GM19238 (cell line): ENCODE data around the gene SNN.

Experiments used
- DNase-seq: peaks from one replicate; pipeline ENCODE4 v3.0.0; 2011; ENCODE audit warnings: low spot score; ENCODE audit not compliant: insufficient read length

The SNN gene

DNA sequence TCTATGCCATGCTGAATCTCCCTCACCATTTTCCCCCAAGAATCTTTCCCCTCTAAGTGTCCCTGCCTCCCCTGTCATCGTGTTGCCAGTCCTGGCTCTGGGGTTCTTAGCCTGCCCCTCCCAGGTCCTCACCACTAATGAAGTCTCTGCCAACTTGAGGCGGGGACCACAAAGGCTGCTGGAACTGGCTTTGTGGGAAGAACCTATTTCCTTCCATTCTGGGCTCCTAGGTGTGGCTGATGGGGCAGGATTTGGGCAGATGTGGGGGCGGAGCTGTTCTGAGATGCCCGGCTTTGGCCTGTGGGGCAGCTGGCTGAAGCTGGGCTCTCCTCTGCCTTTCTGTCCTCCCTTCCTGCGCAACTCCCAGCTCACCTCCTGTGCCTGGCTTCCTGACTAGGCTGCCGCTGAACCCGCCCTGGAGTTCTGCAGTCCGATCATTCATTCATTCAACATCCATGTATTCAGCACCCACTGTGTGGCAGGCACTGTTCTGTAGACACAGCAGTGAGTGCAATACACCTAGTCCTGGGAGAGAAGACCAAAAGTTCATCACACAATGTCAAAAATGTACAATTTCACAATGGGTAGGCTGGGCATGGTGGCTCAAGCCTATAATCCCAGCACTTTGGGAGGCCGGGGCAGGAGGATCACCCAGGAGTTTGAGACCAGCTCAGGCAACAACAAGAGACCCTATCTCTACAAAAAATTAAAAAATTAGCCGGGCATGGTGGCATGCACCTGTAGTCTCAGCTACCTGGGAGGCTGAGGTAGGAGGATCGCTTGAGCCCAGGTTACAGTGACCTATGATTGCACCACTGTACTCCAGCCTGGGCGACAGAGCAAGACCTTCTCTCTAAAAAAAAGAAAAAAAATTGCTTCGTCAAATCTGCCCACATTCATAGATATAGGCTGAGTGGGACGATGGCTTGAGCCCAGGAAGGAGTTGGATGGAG is 1.9 kb upstream of the SNN start:
- DNase-seq: no peak

- no peak for DNase-seq
Measured at GRCh38 chr16:11667221-11667823, 933 bp upstream of the SNN start.

DNA sequence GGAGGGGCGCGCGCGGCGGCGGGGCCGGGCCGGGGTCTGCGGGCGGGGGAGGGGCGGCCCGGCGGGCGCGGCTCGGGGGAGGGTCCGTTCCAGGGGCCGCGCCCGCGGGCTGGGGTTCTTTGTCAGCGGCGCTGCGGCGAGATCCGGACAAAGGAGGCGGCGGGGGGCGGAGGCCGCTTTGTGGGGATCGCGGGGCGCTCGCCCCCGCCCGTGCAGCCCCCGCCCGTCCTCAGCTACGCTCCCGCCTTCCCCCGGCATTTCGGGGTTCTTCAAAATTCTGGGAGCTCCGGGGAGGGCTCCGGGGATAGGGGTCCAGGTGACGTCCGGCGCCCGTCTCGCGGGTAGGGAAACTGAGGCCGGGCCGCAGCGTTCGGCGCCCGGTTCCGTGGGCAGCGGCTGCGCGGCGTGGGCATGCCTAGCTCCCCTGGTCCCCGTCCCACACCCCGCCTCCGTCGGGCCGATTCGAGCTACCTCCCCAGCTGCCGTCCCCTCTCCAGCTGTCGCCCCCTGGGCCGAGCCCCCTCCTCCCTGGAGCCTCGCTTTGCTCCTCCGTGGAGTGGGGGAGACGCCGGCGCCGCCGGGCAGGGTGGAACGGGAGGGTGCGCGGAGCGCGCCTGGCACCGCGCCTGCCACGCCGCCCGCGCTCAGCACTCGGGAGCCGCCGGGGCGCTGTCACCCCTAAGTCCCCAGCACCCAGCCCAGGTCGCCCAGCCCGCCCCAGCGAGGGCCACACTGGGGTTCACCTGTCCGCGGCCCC is 546 bp downstream of the SNN start:
- DNase-seq: no peak

DNA sequence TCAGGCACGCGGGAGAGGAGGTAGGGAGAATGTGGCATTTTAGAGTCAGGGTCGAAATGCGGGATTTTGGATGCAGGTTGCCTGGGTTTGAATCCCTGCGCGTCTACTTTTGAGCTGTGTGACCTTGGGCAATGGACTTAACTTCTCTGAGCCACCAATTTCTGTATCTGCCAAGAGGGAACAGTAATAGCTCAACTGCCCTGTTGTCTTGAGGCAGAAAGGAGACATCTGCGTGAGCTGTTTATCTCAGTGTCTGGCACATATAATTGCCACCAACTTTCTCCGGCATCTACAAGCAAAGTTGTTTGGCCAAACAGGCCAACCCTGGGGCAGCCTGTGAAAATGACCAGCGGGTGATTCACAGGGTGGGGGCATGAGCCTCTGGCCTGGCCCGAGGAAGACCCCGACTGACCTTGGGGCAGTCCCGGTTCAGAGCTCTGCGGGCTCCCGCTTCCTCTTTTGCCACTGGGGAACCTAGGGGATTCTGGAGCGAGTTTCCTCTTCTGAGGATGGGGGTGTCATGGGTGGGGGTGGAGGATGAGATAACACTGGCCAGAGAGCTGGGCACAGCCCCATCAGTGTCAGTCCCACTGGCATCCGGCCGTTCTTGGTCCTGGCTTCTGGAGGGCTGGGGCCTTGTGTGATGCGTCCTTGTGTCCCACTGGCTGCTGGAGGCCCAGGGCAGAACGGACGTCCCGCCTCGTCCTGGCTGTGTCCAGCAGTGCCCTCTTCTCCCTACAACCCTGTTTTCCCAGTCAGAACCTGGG is 1.3 kb downstream of the SNN start:
- no peak for DNase-seq

- DNase-seq: no peak
Measured at GRCh38 chr16:11670171-11671131, 2.2 kb downstream of the SNN start.

DNA sequence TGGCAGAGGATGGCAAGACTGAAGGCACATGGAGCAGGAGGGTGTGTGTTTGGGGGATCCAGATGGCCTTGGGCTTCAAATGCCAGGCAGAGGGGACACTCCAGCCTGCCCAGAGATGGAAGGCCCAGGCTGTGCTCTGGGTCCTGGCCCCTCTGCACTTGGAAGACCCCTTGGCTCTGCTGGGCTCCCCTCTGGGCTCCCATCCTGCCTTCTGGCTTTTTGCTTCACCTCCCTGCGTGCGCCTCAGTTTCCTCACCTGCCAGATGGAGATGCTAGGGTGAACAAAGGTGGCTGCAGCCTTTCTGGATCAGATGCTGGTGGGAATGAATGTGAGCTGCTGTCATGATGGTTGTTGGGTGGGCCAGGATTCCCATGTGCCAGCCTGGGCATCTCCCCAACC is 3.0 kb downstream of the SNN start:
- DNase-seq: no peak

DNA sequence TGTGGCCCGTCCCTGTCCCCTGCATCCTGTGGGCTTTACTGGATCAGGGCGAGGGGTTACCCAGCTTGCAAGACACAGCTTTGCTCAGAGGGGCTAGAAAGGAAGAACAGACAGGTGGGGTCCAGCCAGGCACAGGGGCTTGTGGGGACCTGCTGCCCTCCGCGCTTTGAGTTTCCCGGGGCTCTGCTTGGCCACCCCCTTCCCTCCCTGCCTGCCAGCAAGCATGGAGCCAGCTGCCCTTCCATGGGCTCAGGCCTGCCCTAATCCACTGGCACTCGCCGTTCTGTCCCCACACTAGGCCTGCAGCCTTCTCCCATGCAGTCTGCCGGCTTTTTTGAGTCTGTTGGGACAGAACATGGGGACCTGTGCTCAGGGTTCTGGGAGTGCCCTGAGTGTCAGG is 3.4 kb downstream of the SNN start:
- DNase-seq: no peak

- DNase-seq: no peak
Measured at GRCh38 chr16:11672206-11673090, 4.2 kb downstream of the SNN start.

DNA sequence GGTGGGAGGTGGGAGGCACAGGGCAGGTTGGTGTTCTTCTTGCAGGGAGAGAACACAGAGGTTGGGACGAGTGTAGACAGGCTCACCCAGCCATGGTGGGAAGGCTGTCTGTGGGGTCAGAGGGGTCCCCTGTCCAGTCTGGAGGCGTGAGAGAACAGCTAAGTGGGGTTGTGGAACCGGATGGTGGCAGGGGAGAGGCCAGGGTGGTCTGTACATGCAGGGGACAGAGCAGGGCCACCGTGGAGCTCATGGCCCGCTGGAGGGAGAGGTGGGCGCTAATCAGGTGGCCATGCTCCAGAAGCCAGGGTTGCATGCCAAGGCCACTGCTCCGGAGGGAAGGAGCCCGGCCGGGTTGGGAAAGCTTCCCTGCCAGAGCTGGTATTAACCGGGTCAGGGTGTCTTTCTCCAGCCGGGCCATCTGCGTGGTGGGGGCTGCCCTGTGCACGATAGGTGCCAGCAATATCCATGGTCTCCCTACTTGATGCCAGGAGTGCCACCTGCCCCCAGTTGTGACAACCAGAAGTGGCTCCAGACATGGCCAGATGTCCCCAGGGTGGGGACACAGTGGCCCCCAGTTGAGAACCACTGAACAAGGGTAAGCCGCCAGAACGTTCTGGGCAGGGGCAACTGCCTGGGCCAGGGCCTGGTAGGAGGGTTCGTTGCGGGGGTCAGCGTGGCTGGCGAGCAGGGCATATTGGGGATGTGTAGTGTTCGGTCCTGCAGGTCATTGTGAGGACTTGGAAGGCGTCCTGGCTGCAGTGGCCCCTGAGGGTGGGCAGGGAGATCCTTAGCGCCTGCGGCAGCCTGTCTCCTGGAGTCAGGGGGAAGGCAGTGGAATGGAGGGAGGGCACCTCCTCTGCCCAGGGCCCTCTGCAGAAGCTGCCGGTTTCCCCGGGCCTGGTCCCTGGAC is 5.1 kb downstream of the SNN start:
- no peak for DNase-seq

- no peak for DNase-seq
Measured at GRCh38 chr16:11674001-11674817, 6.0 kb downstream of the SNN start.

DNA sequence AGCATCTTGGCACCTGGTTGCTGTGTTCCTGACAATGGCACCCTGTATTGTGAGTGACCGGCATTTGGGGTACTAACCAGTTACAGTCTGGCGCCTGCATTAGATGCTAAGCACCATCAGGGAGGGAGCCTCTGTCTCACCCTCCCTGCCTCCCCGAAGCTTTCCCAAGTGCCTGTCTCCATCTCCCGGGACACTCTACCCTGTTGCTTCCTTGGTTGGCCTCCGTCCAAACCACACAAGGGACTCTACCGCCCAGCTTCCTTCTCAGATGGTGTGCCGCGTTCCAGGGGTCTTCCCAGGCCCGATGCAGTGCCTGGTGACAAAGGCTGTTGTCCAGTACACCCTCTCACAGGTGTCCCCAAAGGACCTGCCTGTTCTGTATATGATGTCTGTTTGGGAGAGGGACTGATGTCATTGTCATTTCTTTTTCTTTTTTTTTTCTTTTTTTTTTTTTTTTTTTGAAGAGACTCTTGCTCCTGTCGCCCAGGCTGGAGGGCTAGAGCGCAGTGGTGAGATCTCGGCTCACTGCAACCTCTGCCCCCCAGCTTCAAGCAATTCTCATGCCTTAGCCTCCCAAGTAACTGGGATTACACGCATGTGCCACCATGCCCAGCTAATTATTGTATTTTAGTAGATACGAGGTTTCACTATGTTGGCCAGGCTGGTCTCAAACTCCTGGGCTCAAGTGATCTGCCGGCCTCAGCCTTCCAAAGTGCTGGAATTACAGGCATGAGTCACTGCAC is 6.7 kb downstream of the SNN start:
- DNase-seq: no peak

DNA sequence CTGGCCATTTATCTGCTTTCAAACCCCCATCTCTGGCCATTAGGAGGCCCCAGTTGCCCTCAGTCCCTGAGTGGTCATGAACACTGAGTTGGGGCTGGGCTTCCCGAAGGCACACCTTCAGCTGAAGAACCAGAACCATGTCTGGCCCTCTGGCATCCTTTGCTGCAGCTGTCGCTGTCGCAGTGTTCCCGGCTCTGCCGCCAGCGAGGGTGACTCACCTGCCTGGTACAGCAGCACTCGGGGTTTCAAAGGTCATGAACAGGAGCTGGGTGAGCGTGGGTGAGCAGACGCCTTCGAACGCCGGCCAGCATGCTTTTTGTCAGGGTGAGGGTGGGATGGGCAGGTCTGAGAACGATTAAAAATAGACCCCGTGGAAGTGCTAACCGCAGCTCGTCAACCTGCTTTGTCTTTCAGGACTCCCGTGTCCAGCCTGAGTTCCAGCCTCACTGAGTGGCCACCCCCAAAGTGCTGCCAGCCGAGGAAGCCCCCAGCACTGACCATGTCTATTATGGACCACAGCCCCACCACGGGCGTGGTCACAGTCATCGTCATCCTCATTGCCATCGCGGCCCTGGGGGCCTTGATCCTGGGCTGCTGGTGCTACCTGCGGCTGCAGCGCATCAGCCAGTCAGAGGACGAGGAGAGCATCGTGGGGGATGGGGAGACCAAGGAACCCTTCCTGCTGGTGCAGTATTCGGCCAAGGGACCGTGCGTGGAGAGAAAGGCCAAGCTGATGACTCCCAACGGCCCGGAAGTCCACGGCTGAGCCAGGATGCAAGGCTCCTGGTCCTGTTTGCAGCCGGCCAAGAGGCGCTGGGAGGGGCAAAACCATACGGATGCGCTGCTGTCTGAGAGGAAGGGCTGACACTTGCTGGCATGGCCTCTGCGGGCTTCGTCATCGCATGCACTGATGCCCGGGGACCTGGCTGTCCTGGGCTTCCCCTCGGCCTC is 7.6 kb downstream of the SNN start:
- DNase-seq: no peak

DNA sequence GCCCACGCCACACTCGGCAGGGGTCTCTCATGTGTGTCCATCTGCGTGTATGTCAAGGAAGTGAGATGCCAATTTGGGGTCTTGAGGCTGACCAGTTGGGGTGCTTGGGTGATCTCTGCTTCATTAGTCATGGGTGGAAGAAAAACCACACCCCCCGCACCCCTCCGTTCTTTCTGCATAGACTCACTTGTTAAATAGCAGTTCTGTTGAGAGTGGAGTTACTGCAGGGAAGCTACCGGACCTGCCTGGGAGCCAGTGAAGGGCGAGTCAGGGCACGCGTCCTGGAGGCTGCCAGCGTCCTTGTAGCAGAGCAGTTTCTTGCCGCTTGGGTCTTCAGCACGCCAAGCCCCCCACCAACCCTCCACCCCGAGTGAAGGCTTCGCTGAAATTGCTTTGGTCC is 8.5 kb downstream of the SNN start:
- DNase-seq: no peak

DNA sequence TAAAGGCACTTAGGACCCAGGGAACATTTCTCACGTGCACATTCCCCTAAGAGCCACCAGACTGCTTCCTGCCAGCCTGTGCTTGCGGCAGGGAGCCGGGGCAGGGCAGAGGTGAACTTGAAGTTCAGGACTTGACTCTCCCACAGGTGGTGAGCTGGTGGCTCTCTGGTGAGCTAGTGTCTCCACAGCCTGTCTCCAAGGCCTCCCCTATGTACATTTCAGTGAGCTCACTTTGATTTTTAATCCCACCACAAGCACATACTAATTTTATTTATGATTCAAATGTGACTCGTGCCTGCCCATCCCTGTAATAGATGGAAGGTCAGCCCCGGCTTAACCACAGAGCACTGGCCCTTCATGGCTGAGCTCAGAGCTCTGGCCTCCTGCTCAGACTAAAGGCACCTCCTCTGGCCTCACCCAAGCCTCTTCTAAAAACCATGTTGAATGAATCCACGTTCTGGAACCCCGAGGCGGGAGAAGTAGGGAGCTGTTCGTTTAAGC is 9.2 kb downstream of the SNN start:
- no peak for DNase-seq
